SK-N-SH (cell line): ENCODE data around the gene GPX1.

ENCODE experiments used
- JUND ChIP-seq: IDR thresholded peaks from 2 replicates; pipeline ENCODE4 v1.4.0; 2012
- POLR2AphosphoS5 ChIP-seq: IDR thresholded peaks from 2 replicates; pipeline ENCODE4 v1.6.1; 2012; ENCODE audit warnings: low read depth, low read length
- RCOR1 ChIP-seq: fragments of 150-350 bp; IDR thresholded peaks from 2 replicates; pipeline ENCODE4 v1.6.1; 2017; ENCODE audit warnings: antibody characterized with exemption, low read length
- SMC3 ChIP-seq: IDR thresholded peaks from 2 replicates; pipeline ENCODE4 v1.6.1; 2012; ENCODE audit warnings: low read depth, low read length, improper control_type of control experiment
- TEAD4 ChIP-seq: IDR thresholded peaks from 2 replicates; pipeline ENCODE4 v1.4.0; 2012; ENCODE audit warnings: mild to moderate bottlenecking, borderline replicate concordance; ENCODE audit not compliant: insufficient read depth
- YY1 ChIP-seq: IDR thresholded peaks from 2 replicates; pipeline ENCODE4 v1.4.0; 2012; ENCODE audit warnings: low read depth, mild to moderate bottlenecking
- TF ChIP-seq, protein P1 (sequence below): IDR thresholded peaks from 2 replicates; pipeline ENCODE4 v1.4.0; 2012; ENCODE audit warnings: low read depth
- TF ChIP-seq, protein P2 (sequence below): IDR thresholded peaks from 2 replicates; pipeline ENCODE4 v1.6.1; 2012; ENCODE audit warnings: mild to moderate bottlenecking, low read depth, low read length, moderate library complexity
- TF ChIP-seq, protein P3 (sequence below): fragments of 200-600 bp; sonication (generic); IDR thresholded peaks from 2 replicates; pipeline ENCODE4 v1.6.1; 2017; ENCODE audit warnings: antibody characterized with exemption, mild to moderate bottlenecking, moderate library complexity
- TF ChIP-seq, protein P4 (sequence below): fragments of 150-350 bp; IDR thresholded peaks from 2 replicates; pipeline ENCODE4 v1.6.1; 2017; ENCODE audit warnings: antibody characterized with exemption, low read length, low read depth, borderline replicate concordance

DNA sequence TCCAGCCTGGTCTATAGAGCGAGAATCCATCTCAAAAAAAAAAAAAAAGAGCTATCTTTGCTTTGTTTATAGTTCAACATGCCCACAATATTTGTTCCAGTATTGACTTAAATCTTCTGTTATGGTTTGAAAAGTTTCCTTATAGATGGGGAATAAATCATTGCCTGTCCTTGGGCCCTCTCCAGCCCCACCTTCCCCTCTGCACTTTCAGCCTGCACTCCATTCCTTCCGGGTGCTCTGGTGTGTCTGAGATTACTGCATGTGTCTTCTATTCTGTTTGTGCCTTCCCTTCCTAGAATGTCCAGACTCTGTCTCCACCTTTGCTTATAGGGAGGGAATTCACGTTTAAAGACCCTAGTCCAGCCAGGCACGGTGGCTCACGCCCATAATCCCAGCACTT is 25.2 kb upstream of the GPX1 start:
- TF ChIP-seq, protein P1, sequence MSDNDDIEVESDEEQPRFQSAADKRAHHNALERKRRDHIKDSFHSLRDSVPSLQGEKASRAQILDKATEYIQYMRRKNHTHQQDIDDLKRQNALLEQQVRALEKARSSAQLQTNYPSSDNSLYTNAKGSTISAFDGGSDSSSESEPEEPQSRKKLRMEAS = no peak
- no peak for TF ChIP-seq YY1
- TF ChIP-seq RCOR1 = no peak
- TF ChIP-seq, protein P2, sequence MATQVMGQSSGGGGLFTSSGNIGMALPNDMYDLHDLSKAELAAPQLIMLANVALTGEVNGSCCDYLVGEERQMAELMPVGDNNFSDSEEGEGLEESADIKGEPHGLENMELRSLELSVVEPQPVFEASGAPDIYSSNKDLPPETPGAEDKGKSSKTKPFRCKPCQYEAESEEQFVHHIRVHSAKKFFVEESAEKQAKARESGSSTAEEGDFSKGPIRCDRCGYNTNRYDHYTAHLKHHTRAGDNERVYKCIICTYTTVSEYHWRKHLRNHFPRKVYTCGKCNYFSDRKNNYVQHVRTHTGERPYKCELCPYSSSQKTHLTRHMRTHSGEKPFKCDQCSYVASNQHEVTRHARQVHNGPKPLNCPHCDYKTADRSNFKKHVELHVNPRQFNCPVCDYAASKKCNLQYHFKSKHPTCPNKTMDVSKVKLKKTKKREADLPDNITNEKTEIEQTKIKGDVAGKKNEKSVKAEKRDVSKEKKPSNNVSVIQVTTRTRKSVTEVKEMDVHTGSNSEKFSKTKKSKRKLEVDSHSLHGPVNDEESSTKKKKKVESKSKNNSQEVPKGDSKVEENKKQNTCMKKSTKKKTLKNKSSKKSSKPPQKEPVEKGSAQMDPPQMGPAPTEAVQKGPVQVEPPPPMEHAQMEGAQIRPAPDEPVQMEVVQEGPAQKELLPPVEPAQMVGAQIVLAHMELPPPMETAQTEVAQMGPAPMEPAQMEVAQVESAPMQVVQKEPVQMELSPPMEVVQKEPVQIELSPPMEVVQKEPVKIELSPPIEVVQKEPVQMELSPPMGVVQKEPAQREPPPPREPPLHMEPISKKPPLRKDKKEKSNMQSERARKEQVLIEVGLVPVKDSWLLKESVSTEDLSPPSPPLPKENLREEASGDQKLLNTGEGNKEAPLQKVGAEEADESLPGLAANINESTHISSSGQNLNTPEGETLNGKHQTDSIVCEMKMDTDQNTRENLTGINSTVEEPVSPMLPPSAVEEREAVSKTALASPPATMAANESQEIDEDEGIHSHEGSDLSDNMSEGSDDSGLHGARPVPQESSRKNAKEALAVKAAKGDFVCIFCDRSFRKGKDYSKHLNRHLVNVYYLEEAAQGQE = no peak
- TF ChIP-seq POLR2AphosphoS5 = no peak
- TF ChIP-seq, protein P3, sequence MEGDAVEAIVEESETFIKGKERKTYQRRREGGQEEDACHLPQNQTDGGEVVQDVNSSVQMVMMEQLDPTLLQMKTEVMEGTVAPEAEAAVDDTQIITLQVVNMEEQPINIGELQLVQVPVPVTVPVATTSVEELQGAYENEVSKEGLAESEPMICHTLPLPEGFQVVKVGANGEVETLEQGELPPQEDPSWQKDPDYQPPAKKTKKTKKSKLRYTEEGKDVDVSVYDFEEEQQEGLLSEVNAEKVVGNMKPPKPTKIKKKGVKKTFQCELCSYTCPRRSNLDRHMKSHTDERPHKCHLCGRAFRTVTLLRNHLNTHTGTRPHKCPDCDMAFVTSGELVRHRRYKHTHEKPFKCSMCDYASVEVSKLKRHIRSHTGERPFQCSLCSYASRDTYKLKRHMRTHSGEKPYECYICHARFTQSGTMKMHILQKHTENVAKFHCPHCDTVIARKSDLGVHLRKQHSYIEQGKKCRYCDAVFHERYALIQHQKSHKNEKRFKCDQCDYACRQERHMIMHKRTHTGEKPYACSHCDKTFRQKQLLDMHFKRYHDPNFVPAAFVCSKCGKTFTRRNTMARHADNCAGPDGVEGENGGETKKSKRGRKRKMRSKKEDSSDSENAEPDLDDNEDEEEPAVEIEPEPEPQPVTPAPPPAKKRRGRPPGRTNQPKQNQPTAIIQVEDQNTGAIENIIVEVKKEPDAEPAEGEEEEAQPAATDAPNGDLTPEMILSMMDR = no peak
- no peak for TF ChIP-seq SMC3
- no peak for TF ChIP-seq JUND
- TF ChIP-seq, protein P4, sequence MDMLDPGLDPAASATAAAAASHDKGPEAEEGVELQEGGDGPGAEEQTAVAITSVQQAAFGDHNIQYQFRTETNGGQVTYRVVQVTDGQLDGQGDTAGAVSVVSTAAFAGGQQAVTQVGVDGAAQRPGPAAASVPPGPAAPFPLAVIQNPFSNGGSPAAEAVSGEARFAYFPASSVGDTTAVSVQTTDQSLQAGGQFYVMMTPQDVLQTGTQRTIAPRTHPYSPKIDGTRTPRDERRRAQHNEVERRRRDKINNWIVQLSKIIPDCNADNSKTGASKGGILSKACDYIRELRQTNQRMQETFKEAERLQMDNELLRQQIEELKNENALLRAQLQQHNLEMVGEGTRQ = no peak
- TF ChIP-seq TEAD4 = no peak
